B cell (primary cell): ENCODE measurements around the gene NEMP1. TPM values are rescaled to one million over a fixed set of nuclear protein-coding genes. Genes with fewer than 3 reads are reported as not detected.
"Not testable (repeated sequence)": the region's sequence is repeated elsewhere in the genome, so short reads cannot be mapped to it uniquely, and the experiment has no call there.

Experiments used
- ATAC-seq: fragments of 200-7000 bp; cut with Tn5 transposase; one replicate; pipeline ENCODE4 v1.10.0; 2021; ENCODE audit warnings: low read depth, mild to moderate bottlenecking, moderate number of reproducible peaks, moderate library complexity
- CTCF ChIA-PET: fragments of 350-600 bp; sonication (Branson Sonifier 250); formaldehyde crosslinking; loops from one replicate; lab custom pipeline; 2021; ENCODE audit warnings: antibody characterized with exemption, inconsistent platforms; lab: Charles Lee
- POLR2A ChIA-PET: fragments of 350-600 bp; sonication (Branson Sonifier 250); formaldehyde crosslinking; loops from one replicate; lab custom pipeline; 2021; ENCODE audit warnings: antibody characterized with exemption; lab: Charles Lee
- DNase-seq: peaks from one replicate; pipeline ENCODE4 v3.0.0; 2013
- H2AFZ ChIP-seq: 2 replicates; pipeline ENCODE4 v1.6.1; 2012; ENCODE audit warnings: mild to moderate bottlenecking, low read depth, low read length; ENCODE audit not compliant: insufficient read depth, poor library complexity, severe bottlenecking
- H3K27ac ChIP-seq, 2 donors: 1 replicate in 1 of 2; 2 replicates in 1 of 2; pipeline ENCODE4 v1.5.1; 2012 to 2013; ENCODE audit warnings: low read length in 2 of 2, mild to moderate bottlenecking in 2 of 2, moderate library complexity in 1 of 2
- H3K27me3 ChIP-seq, 4 experiments: fragments of 200-600 bp in 1 of 4; sonication (generic) in 1 of 4; replicated peaks in 1 of 4; 1 replicate in 2 of 4; 2 replicates in 2 of 4; pipeline versions ENCODE4 v1.6.1 to v1.7.0; 2013 to 2016; ENCODE audit warnings: low read length in 3 of 4, mild to moderate bottlenecking in 2 of 4, mixed read lengths in 1 of 4, moderate library complexity in 1 of 4; ENCODE audit not compliant: insufficient read depth in 4 of 4, control insufficient read depth in 3 of 4; ENCODE audit errors: control extremely low read depth in 1 of 4
- H3K36me3 ChIP-seq, 2 experiments: replicated peaks in 1 of 2; 1 replicate in 1 of 2; 2 replicates in 1 of 2; pipeline versions ENCODE4 v1.6.1 to v1.7.1; 2013; ENCODE audit warnings: low read length in 1 of 2; ENCODE audit not compliant: insufficient read depth in 2 of 2, control insufficient read depth in 1 of 2; ENCODE audit errors: control extremely low read depth in 1 of 2, extremely low read depth in 1 of 2
- H3K4me1 ChIP-seq, 2 donors: fragments of 200-600 bp in 1 of 2; sonication (generic) in 1 of 2; 1 replicate in 1 of 2; 2 replicates in 1 of 2; pipeline versions ENCODE4 v1.5.1 to v1.6.1; 2013 to 2017; ENCODE audit warnings: low read length in 2 of 2; ENCODE audit not compliant: control insufficient read depth in 2 of 2, insufficient read depth in 2 of 2
- H3K4me2 ChIP-seq: replicated peaks from 2 replicates; pipeline ENCODE3; 2012; ENCODE audit warnings: mild to moderate bottlenecking, low read depth, low read length; ENCODE audit not compliant: poor library complexity, severe bottlenecking
- H3K4me3 ChIP-seq, 5 experiments: fragments of 200-600 bp in 1 of 5; sonication (generic) in 1 of 5; 1 replicate in 3 of 5; 2 replicates in 2 of 5; pipeline versions ENCODE4 v1.5.1 to v1.7.0; 2011 to 2016; ENCODE audit warnings: low read length in 4 of 5, mild to moderate bottlenecking in 4 of 5, low read depth in 2 of 5, control low read depth in 1 of 5, moderate library complexity in 1 of 5; ENCODE audit not compliant: insufficient read depth in 1 of 5; ENCODE audit errors: control extremely low read depth in 1 of 5, extremely low read depth in 1 of 5
- H3K79me2 ChIP-seq: fragments of 200-600 bp; sonication (generic); one replicate; pipeline ENCODE4 v1.6.0; 2016; ENCODE audit warnings: low read length; ENCODE audit not compliant: control insufficient read depth, insufficient read depth
- H3K9ac ChIP-seq: fragments of 200-600 bp; sonication (generic); 2 replicates; pipeline ENCODE4 v1.6.1; 2017; ENCODE audit warnings: mild to moderate bottlenecking, low read length, moderate library complexity
- H3K9me3 ChIP-seq, 3 donors: one replicate each; pipeline versions ENCODE4 v1.6.1 to v1.7.1; 2013; ENCODE audit warnings: low read length in 2 of 3; ENCODE audit not compliant: control insufficient read depth in 2 of 3, insufficient read depth in 1 of 3; ENCODE audit errors: control extremely low read depth in 1 of 3
- H4K20me1 ChIP-seq: 2 replicates; pipeline ENCODE4 v1.6.0; 2012; ENCODE audit warnings: mild to moderate bottlenecking, low read length; ENCODE audit not compliant: insufficient read depth, control insufficient read depth, poor library complexity, severe bottlenecking
- H3K27ac Mint-ChIP-seq: one replicate; pipeline ENCODE4 v1.8.0; 2021; ENCODE audit warnings: mixed read lengths
- H3K27me3 Mint-ChIP-seq: one replicate; pipeline ENCODE4 v1.8.0; 2021; ENCODE audit warnings: mixed read lengths
- H3K4me1 Mint-ChIP-seq: one replicate; pipeline ENCODE4 v1.8.0; 2021; ENCODE audit warnings: mixed read lengths
- H3K4me3 Mint-ChIP-seq: one replicate; pipeline ENCODE4 v1.8.0; 2021; ENCODE audit warnings: mixed read lengths
- H3K9me3 Mint-ChIP-seq: one replicate; pipeline ENCODE4 v1.8.0; 2022; ENCODE audit warnings: mixed read lengths; ENCODE audit not compliant: insufficient read depth
- EZH2 ChIP-seq: IDR thresholded peaks from 2 replicates; pipeline ENCODE4 v1.6.1; 2012; ENCODE audit warnings: borderline replicate concordance, low read depth, mild to moderate bottlenecking, moderate library complexity, low read length; ENCODE audit not compliant: insufficient read depth, poor library complexity, severe bottlenecking
- WGBS: methylation state at CpG from one replicate; pipeline ENCODE4 v1.1.5; 2013; ENCODE audit warnings: missing lambda C conversion rate; ENCODE audit not compliant: insufficient coverage; 5-methylcytosine and 5-hydroxymethylcytosine counted together
- intact Hi-C: fragments of 100-400 bp; cut with micrococcal nuclease; formaldehyde crosslinking; loops from one replicate; pipeline ENCODE4 v1.10.0; 2022
- polyA plus RNA-seq: library from polyadenylated mRNA; depleted of rRNA; stranded (reverse); fragments of >200 nt; gene quantifications from 2 replicates; pipeline ENCODE4 v1.2.3, GENCODE V29; 2012
- total RNA-seq, 2 donors: library from RNA; stranded (reverse); fragments of 120-200 nt in 1 of 2; gene quantifications; 1 replicate in 1 of 2; 2 replicates in 1 of 2; pipeline versions ENCODE4 v1.2.3 to v1.2.4, GENCODE V29; 2013 to 2022

NEMP1 gene
- total and polyA plus RNA-seq, 2 donors (not counting 1 experiment from before 2014, with no cell fraction given), result 13.6 to 35.0 TPM

GRCh38 chr12:57080855-57081254 is 2.3 kb upstream of the NEMP1 start:
- Mint-ChIP-seq H3K27ac (peak overlapping the region; percentile 34), H3K27me3 (no peaks in the 10 kb centered on the region)

GRCh38 chr12:57079821-57080220 is 1.2 kb upstream of the NEMP1 start:
- Histone ChIP-seq H3K27ac (peak overlapping the region in 1 of 2 donors; percentile 82), H3K36me3 (no peaks in the 10 kb centered on the region), H3K9me3 (no peaks in the 10 kb centered on the region), H3K4me2 (peak overlapping the region; percentile 66), H2AFZ (no peak overlapping the region), H3K79me2 (peaks cover 23% of the 10 kb centered on the region), H3K4me3 (no peak overlapping the region), H3K27me3 (no peaks in the 10 kb centered on the region), H4K20me1 (peaks cover 6% of the 10 kb centered on the region), H3K9ac (no peak overlapping the region), H3K4me1 (peaks cover 7 to 18% of the 10 kb centered on the region in 2 donors)
- ChIA-PET POLR2A (interaction anchor here (1.3 to 3.2 kb wide), 5 partner anchors 9 to 31 kb away, joined by 4 to 57 read pairs (median 9); partner anchors contain the start of genes NAB2 and STAT6), CTCF (interaction anchor here (1.1 to 20.9 kb wide), 9 partner anchors 8 to 163 kb away, joined by 3 to 420 read pairs (median 7); partner anchors contain the start of genes NAB2 and STAT6)
- ATAC-seq, result no peak
- DNase-seq, result no peak
- Mint-ChIP-seq H3K4me1 (peaks cover 24% of the 10 kb centered on the region), H3K9me3 (no peaks in the 10 kb centered on the region), H3K27me3 (no peaks in the 10 kb centered on the region), H3K4me3 (peak overlapping the region; percentile 56), H3K27ac (peak overlapping the region; percentile 82)
- intact Hi-C loops, result loop anchor here (1.0 to 10.0 kb wide), 8 partner anchors 7 to 925 kb away; partner anchors contain the start of genes BAZ2A, CDK4, MARCHF9 and MYL6
- no peak for TF ChIP-seq EZH2
- WGBS, result no CpG with 5 or more reads among the region's 1 CpG

More at GRCh38 chr12:57080855-57081254, 2.3 kb upstream of the NEMP1 start:
- H3K9me3 Mint-ChIP-seq, result no peaks in the 10 kb centered on the region
- peaks cover 8 to 21% of the 10 kb centered on the region in 2 donors for H3K4me1 ChIP-seq
- WGBS, result no CpG with 5 or more reads among the region's 1 CpG
- H2AFZ ChIP-seq, result no peak overlapping the region
- H4K20me1 ChIP-seq, result peaks cover 6% of the 10 kb centered on the region
- H3K4me3 ChIP-seq, result no peak overlapping the region
- H3K4me1 Mint-ChIP-seq, result peaks cover 31% of the 10 kb centered on the region
- intact Hi-C loops, result loop anchor here (10.0 kb wide), 2 partner anchors 446 to 674 kb away; partner anchors contain the start of genes BAZ2A, CDK4 and MARCHF9
- ChIA-PET CTCF (interaction anchor here (0.6 to 20.9 kb wide), 5 partner anchors 9 to 160 kb away, joined by 3 to 420 read pairs (median 23); partner anchors contain the start of genes NAB2 and STAT6), POLR2A (no interaction called here)
- no peaks in the 10 kb centered on the region for H3K36me3 ChIP-seq
- peaks cover 16% of the 10 kb centered on the region for H3K79me2 ChIP-seq
- no peak overlapping the region for H3K4me2 ChIP-seq
- H3K27ac ChIP-seq, result no peak overlapping the region
- H3K27me3 ChIP-seq, result no peaks in the 10 kb centered on the region
- DNase-seq (no peak), ATAC-seq (no peak)
- H3K9ac ChIP-seq, result no peak overlapping the region
- H3K4me3 Mint-ChIP-seq, result peak overlapping the region; percentile 27
- no peak for TF ChIP-seq EZH2
- no peaks in the 10 kb centered on the region for H3K9me3 ChIP-seq

GRCh38 chr12:57073566-57074450 is 4.8 kb downstream of the NEMP1 start:
- not testable (repeated sequence) for DNase-seq, H3K27me3 Mint-ChIP-seq, H3K4me3 Mint-ChIP-seq, H3K27me3 ChIP-seq, H3K9me3 ChIP-seq, H3K4me3 ChIP-seq, H3K27ac ChIP-seq, ATAC-seq, H3K9me3 Mint-ChIP-seq, H3K9ac ChIP-seq, H4K20me1 ChIP-seq, H2AFZ ChIP-seq, H3K4me2 ChIP-seq
- ChIA-PET POLR2A (interaction anchor here (0.7 to 2.2 kb wide), 6 partner anchors 14 to 683 kb away, joined by 3 to 15 read pairs (median 8); partner anchors contain the start of gene NAB2), CTCF (interaction anchor here (0.6 to 20.9 kb wide), 10 partner anchors 8 to 169 kb away, joined by 3 to 420 read pairs (median 6); partner anchors contain the start of genes LRP1, NAB2 and STAT6)
- Histone ChIP-seq H3K36me3 (peaks cover 8 to 24% of the 10 kb centered on the region in 2 experiments), H3K79me2 (peaks cover 58% of the 10 kb centered on the region), H3K4me1 (peaks cover 11 to 31% of the 10 kb centered on the region in 2 donors)
- peaks cover 34% of the 10 kb centered on the region for H3K4me1 Mint-ChIP-seq
- intact Hi-C loops, result loop anchor here (10.0 kb wide), 1 partner anchor 919 kb away; the partner anchor contains the start of genes MYL6 and MYL6B
- 100% methylated on average over 1 of the region's 6 CpGs for WGBS
- H3K27ac Mint-ChIP-seq, result peak overlapping the region; percentile 59
